ENCODE measurements around the gene SAMD7.

SAMD7 gene

DNA sequence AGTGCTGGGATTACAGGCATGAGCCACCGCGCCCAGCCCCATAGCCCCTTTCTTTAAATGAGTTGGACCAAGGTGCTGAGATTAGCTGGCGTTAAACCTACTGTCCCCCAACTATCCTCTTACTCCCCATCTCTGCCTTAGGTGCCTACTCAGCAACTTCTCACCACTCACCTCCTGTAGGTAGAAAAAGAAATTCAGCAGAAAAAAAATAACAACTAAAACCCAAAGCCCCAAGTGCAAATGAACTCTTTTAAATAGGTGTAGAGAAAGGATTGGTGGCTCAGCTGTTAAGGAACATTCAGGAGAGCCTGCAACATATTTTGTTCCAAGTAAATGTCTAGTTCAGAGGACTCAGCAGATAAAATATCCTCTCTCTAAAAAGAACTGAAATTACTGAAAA, 19.5 kb downstream of the SAMD7 start:
- Histone ChIP-seq H3K27ac (replicated peaks) (no peak overlapping the region), H3K4me3 (replicated peaks; ENCODE audit: insufficient read depth, low read length) (no peak overlapping the region), H3K27me3 (ENCODE audit: insufficient read depth, poor library complexity, severe bottlenecking) (no peaks in the 10 kb centered on the region)
- TF ChIP-seq, protein P1, sequence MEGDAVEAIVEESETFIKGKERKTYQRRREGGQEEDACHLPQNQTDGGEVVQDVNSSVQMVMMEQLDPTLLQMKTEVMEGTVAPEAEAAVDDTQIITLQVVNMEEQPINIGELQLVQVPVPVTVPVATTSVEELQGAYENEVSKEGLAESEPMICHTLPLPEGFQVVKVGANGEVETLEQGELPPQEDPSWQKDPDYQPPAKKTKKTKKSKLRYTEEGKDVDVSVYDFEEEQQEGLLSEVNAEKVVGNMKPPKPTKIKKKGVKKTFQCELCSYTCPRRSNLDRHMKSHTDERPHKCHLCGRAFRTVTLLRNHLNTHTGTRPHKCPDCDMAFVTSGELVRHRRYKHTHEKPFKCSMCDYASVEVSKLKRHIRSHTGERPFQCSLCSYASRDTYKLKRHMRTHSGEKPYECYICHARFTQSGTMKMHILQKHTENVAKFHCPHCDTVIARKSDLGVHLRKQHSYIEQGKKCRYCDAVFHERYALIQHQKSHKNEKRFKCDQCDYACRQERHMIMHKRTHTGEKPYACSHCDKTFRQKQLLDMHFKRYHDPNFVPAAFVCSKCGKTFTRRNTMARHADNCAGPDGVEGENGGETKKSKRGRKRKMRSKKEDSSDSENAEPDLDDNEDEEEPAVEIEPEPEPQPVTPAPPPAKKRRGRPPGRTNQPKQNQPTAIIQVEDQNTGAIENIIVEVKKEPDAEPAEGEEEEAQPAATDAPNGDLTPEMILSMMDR (IDR thresholded peaks at IDR 0.05; ENCODE audit: insufficient read depth, low read length), result no peak
- TF ChIP-seq GABPA (IDR thresholded peaks at IDR 0.05; ENCODE audit: low read depth) (no peak), POLR2AphosphoS5 (IDR thresholded peaks at IDR 0.05; ENCODE audit: low read depth) (no peak), SPI1 (IDR thresholded peaks at IDR 0.05; ENCODE audit: borderline replicate concordance, low read depth) (no peak)
- TF ChIP-seq, protein P2, sequence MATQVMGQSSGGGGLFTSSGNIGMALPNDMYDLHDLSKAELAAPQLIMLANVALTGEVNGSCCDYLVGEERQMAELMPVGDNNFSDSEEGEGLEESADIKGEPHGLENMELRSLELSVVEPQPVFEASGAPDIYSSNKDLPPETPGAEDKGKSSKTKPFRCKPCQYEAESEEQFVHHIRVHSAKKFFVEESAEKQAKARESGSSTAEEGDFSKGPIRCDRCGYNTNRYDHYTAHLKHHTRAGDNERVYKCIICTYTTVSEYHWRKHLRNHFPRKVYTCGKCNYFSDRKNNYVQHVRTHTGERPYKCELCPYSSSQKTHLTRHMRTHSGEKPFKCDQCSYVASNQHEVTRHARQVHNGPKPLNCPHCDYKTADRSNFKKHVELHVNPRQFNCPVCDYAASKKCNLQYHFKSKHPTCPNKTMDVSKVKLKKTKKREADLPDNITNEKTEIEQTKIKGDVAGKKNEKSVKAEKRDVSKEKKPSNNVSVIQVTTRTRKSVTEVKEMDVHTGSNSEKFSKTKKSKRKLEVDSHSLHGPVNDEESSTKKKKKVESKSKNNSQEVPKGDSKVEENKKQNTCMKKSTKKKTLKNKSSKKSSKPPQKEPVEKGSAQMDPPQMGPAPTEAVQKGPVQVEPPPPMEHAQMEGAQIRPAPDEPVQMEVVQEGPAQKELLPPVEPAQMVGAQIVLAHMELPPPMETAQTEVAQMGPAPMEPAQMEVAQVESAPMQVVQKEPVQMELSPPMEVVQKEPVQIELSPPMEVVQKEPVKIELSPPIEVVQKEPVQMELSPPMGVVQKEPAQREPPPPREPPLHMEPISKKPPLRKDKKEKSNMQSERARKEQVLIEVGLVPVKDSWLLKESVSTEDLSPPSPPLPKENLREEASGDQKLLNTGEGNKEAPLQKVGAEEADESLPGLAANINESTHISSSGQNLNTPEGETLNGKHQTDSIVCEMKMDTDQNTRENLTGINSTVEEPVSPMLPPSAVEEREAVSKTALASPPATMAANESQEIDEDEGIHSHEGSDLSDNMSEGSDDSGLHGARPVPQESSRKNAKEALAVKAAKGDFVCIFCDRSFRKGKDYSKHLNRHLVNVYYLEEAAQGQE (IDR thresholded peaks at IDR 0.05; ENCODE audit: insufficient replicate concordance, low read depth), result no peak
- no peak for DNase-seq (ENCODE audit: low read depth in 1 of 2, low spot score in 1 of 2)

DNA sequence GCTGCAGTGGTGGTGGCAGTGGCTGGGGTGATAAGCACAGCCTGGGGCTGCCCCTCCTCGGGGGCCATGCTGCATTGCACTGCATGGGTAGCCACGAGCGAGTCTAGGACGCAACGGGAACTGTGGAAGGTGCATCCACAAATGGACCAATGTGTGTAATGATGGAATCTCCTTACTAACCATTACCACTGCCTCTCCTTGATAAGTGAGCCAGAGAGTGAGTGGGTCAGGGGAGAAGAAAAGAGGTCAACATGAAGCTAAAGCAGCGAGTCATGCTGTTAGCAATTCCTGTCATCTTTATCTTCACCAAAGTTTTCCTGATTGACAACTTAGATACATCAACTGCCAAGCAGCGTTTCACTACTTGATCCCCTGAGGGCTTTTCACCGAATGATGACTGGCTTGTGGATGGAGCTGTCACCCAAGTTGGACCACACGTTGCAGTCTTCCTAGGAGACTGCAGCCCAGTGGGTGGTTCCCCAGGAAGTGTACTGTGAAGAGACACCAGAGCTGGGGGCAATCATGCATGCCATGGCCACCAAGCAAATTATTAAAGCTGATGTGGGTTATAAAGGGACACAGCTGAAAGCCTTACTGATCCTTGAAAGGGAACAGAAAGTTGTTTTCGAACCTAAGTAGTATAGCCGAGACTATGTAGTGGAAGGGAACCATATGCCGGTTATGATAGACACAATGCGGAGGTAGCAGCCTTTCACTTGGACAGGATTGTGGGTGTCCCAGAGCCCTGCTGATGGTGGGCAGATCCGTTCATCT, 20.6 kb downstream of the SAMD7 start:
- H3K4me3 ChIP-seq (replicated peaks; ENCODE audit: insufficient read depth, low read length), result no peak overlapping the region
- no peak overlapping the region for H3K27ac ChIP-seq (replicated peaks)
- no peaks in the 10 kb centered on the region for H3K27me3 ChIP-seq (ENCODE audit: insufficient read depth, poor library complexity, severe bottlenecking)
- no peak for DNase-seq (ENCODE audit: low read depth in 1 of 2, low spot score in 1 of 2)
- TF ChIP-seq POLR2AphosphoS5 (IDR thresholded peaks at IDR 0.05; ENCODE audit: low read depth) (no peak), GABPA (IDR thresholded peaks at IDR 0.05; ENCODE audit: low read depth) (no peak), SPI1 (IDR thresholded peaks at IDR 0.05; ENCODE audit: borderline replicate concordance, low read depth) (no peak)
- TF ChIP-seq, protein P1 (IDR thresholded peaks at IDR 0.05; ENCODE audit: insufficient read depth, low read length), result no peak
- TF ChIP-seq, protein P2 (IDR thresholded peaks at IDR 0.05; ENCODE audit: insufficient replicate concordance, low read depth), result no peak

GRCh38 chr3:169939320-169939719, 27.9 kb downstream of the SAMD7 start:
- Histone ChIP-seq H3K27ac (replicated peaks) (no peak overlapping the region), H3K27me3 (ENCODE audit: insufficient read depth, poor library complexity, severe bottlenecking) (no peaks in the 10 kb centered on the region), H3K4me3 (replicated peaks; ENCODE audit: insufficient read depth, low read length) (no peak overlapping the region)
- DNase-seq (ENCODE audit: low read depth in 1 of 2, low spot score in 1 of 2), result no peak
- TF ChIP-seq, protein P1 (IDR thresholded peaks at IDR 0.05; ENCODE audit: insufficient read depth, low read length), result no peak
- TF ChIP-seq POLR2AphosphoS5 (IDR thresholded peaks at IDR 0.05; ENCODE audit: low read depth) (no peak), SPI1 (IDR thresholded peaks at IDR 0.05; ENCODE audit: borderline replicate concordance, low read depth) (no peak), GABPA (IDR thresholded peaks at IDR 0.05; ENCODE audit: low read depth) (no peak)
- TF ChIP-seq, protein P2 (IDR thresholded peaks at IDR 0.05; ENCODE audit: insufficient replicate concordance, low read depth), result no peak
